HG03558 (cell line): ENCODE data around the gene TSPY2.
"Not testable (repeated sequence)": the region's sequence is repeated elsewhere in the genome, so short reads cannot be mapped to it uniquely, and the experiment has no call there.

Experiments
- ATAC-seq: cut with Tn5 transposase; IDR thresholded peaks from one replicate; pipeline ENCODE4 v1.9.1; 2021; ENCODE audit warnings: moderate number of reproducible peaks; ENCODE audit not compliant: unreplicated experiment; ENCODE audit errors: extremely low read depth

Gene TSPY2

GRCh38 chrY:6245923-6246322 is at the start of gene TSPY2:
TSPY2 (plus strand) TSS chrY:6246223; CDS start chrY:6246269, 46 bp downstream.
- not testable (repeated sequence) for ATAC-seq

DNA sequence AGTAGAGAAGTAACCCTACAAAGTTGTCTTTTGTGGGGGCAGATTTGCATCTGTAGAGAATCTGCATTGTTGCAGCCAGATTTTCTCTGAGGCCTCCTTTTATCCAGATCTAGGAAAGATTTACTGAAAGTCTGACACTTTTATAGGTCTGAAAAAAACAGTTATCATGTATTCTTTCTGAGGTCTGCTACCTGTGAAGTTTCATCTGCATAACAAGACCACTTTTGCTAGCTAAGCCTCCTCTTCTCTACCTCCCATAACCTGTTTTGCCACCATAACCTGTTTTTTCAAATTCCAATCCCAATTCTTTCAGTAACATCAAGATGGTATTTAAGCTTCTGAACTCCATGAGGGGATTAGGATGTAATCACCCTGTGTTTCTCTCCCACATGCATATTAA is 36.5 kb upstream of the TSPY2 start:
- ATAC-seq: not testable (repeated sequence)

- not testable (repeated sequence) for ATAC-seq
Measured at GRCh38 chrY:6217045-6217444, 29.0 kb upstream of the TSPY2 start.

- not testable (repeated sequence) for ATAC-seq
Measured at GRCh38 chrY:6269839-6270238, 23.8 kb downstream of the TSPY2 start.
